Uterus (tissue), 2 donors: ENCODE data around the gene SRP54.

Source experiments
- CTCF ChIP-seq, 4 experiments: fragments of 200-600 bp in 2 of 4; fragments of 450-650 bp in 2 of 4; sonication (generic) in 2 of 4; IDR thresholded peaks; one replicate each; pipeline ENCODE4 v1.5.1; 2016 to 2019; ENCODE audit warnings: antibody characterized with exemption in 4 of 4, mild to moderate bottlenecking in 2 of 4, moderate library complexity in 1 of 4
- POLR2A ChIP-seq, 2 donors: fragments of 450-650 bp; IDR thresholded peaks; one replicate each; pipeline ENCODE4 v1.6.1; 2016; ENCODE audit warnings: antibody characterized with exemption in 2 of 2, mild to moderate bottlenecking in 1 of 2, moderate library complexity in 1 of 2

GRCh38 chr14:34980337-34980900, 2.4 kb upstream of the SRP54 start:
- no peak for TF ChIP-seq CTCF (IDR thresholded peaks at IDR 0.05)
- TF ChIP-seq POLR2A (IDR thresholded peaks at IDR 0.05) = no peak
